Fibroblast of mammary gland (primary cell): ENCODE data around the gene ST6GALNAC2.

Experiments used
- DNase-seq: peaks from one replicate; pipeline ENCODE4 v3.0.0-alpha.2; 2010; ENCODE audit warnings: low read depth
- H3K4me3 ChIP-seq: 2 replicates; pipeline ENCODE4 v1.5.1; 2011; ENCODE audit warnings: low read depth, mild to moderate bottlenecking, low read length, moderate library complexity; ENCODE audit not compliant: control insufficient read depth
- TF ChIP-seq, protein P1 (sequence below): conservative IDR thresholded peaks from 2 replicates; pipeline ENCODE4 v1.5.1; 2011; ENCODE audit warnings: low read depth, low read length, inconsistent platforms; ENCODE audit not compliant: control insufficient read depth, insufficient read depth

Gene ST6GALNAC2

DNA sequence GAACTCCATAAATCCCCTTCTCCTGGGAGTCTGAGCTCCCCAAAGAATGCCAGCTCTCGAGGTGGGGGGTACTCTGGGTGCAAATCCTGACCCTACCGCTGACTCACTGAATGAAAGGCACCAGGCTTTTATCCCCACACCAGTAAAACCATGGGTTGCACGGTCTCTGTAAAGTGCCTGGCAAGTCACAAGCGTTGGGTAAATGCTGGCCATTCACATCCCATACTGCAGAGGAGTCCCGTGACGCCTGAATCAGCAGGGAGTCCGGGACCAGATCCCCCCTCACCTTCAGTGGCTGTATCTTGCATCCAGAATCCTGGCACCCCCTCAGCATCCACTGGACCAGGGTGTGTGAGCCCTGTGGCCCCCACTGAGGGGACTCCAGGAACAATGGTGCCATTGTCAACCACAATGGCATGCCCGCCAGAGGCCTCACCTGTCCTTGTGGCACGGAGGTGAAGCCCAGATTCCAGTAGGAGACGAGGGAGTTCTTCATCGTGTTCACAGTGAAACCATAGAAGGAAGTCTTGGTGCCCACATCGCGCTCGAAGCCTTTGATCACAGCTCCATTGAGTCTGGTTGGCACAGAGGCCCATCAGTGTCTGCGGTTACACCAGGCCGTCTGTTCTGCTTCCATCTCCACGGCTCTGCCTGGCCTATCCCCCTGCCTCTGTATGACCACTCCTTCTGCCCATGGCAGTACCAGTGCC, 13.3 kb downstream of the ST6GALNAC2 start:
- no peak for DNase-seq
- H3K4me3 ChIP-seq = no peak overlapping the region
- TF ChIP-seq, protein P1, sequence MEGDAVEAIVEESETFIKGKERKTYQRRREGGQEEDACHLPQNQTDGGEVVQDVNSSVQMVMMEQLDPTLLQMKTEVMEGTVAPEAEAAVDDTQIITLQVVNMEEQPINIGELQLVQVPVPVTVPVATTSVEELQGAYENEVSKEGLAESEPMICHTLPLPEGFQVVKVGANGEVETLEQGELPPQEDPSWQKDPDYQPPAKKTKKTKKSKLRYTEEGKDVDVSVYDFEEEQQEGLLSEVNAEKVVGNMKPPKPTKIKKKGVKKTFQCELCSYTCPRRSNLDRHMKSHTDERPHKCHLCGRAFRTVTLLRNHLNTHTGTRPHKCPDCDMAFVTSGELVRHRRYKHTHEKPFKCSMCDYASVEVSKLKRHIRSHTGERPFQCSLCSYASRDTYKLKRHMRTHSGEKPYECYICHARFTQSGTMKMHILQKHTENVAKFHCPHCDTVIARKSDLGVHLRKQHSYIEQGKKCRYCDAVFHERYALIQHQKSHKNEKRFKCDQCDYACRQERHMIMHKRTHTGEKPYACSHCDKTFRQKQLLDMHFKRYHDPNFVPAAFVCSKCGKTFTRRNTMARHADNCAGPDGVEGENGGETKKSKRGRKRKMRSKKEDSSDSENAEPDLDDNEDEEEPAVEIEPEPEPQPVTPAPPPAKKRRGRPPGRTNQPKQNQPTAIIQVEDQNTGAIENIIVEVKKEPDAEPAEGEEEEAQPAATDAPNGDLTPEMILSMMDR = no peak

DNA sequence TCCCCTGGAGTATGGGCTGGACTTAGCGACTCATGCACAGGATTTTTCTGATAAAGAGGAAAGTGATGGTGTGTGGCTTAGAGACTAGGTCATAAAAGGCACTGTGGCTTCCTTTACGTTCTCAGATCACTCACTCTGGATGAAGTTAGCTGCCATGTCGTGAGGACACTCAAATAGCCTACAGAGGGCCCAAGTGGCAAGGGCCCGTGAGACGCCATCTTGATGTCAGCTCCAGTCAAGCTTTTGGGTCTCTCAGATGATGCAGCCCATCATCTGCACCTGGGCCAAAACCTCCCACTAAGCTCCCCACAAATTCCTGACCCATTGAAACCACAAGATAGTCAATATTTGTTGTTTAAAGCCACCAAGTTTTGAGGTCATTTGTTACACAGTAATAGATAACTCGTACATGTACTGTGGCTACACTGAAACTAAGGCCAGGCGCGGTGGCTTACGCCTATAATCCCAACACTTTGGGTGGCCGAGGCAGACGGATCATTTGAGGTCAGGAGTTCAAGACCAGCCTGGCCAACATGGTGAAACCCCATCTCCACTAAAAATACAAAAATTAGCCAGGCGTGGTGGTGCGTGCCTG, 14.7 kb downstream of the ST6GALNAC2 start:
- H3K4me3 ChIP-seq = no peak overlapping the region
- TF ChIP-seq, protein P1 = no peak
- DNase-seq = no peak

DNA sequence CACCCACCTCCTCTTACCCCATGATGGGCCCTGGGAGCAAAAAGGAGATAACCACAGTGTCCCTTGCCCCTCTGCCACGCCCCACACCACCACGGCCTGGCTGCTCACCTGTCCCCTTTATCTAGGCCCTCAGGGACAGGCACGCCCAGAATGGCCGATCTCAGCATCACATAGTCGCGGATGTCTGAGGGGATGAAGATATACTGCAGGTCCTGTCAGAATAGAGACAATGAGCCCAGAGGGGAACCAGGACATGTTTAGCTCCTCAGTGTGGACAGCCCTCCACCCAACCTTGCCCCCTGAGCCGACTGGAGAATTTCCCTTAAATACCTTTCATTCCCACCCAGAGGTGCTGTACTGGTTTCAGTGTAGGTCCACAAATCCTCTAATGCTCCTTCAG, 15.2 kb downstream of the ST6GALNAC2 start:
- TF ChIP-seq, protein P1 = no peak
- no peak for DNase-seq
- no peak overlapping the region for H3K4me3 ChIP-seq

DNA sequence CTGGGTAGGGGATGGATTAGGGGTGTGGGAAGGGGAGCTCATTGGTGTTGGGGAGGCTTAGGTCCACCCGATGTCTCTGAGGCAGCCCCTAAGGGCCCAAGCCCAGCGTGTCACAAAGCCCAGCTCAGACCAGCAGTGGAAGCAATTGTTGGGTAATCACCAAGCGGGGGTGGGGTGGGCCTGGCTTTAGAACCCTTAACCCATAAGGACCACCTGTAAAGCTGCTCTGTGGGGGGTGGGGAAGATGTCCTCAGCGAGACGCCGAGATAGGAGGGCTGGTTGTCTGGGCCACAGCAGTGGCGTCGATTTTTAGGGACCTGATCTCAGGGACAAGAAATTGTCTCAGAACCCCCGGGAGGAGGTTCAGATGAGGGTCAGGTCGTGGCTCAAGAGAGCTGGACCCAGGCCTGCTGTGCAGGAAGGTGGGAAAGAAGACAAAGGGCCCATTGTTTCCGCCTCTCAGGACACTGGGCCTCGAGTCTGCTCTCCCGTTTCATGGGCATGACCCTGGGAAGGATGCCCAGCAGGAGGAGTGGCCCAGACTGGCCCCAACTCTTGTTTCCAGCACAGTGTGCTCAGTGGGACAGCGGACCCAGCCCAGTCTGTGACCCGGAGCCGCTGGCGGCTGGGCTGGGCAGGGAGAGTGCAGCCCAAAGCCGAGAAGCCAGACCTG, 15.9 kb downstream of the ST6GALNAC2 start:
- TF ChIP-seq, protein P1 = no peak
- no peak for DNase-seq
- no peak overlapping the region for H3K4me3 ChIP-seq

DNA sequence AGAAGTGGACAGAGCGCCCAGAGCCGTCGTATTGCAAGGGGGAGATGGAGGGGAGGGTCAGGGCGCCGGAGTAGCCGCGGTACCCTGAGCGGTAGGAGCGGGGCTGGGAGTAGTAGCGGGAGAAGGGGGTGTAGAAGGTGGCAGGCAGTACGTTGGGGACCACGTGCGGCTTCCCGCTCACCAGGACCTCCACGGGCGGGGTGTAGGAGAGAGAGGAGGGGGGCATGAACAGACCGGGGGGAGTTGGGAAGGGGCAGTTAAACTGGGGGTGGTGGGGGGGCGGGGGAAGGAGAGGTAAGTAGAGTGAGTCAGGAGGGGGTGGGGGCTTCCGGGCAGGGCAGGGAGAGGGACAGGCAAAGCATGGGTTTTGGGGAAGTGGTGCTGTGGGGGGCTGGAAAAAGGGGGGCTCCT, 16.8 kb downstream of the ST6GALNAC2 start:
- TF ChIP-seq, protein P1 = no peak
- DNase-seq = no peak
- no peak overlapping the region for H3K4me3 ChIP-seq

DNA sequence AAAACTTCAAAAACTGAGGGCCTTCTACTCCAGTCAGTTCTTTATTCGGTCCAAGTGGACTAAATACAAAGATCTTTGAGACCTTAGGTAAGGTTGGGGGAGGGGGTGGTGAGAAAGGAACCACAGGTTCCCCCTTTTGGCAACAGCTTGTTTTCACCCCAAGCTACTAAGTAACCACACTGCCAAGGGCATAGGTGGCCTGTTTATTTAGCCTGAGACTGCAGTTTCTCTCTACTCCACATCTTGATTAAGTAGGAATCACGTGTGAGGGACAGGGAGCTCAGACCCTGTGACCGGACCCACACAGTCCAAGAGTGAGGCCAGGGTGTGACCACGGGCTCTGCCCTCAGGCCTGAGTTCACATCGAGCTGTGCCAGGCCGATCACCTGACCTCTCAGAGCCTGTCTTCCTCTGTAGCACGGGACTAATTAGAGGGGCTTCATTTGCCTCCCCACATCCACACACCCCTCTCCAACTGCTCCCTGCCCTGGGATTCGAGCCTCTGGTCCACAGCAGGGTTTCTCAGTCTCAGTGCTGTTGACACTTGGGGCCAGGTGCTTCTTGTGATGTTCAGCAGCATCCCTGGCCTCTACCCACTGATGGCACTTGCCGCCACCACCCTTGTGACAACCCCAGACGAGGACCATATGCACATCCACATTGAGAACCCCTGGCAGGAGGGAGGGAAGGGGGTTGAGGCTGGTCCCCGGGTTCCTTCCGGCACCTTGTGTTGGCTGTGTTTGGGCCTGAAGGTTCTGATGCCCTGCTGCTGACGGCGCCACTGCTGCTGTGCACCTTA, 17.8 kb downstream of the ST6GALNAC2 start:
- DNase-seq = no peak
- no peak overlapping the region for H3K4me3 ChIP-seq
- TF ChIP-seq, protein P1 = no peak
